ENCODE results near the gene NDUFA3.
"Not testable (repeated sequence)": the region's sequence is repeated elsewhere in the genome, so short reads cannot be mapped to it uniquely, and the experiment has no call there.

The NDUFA3 gene

DNA sequence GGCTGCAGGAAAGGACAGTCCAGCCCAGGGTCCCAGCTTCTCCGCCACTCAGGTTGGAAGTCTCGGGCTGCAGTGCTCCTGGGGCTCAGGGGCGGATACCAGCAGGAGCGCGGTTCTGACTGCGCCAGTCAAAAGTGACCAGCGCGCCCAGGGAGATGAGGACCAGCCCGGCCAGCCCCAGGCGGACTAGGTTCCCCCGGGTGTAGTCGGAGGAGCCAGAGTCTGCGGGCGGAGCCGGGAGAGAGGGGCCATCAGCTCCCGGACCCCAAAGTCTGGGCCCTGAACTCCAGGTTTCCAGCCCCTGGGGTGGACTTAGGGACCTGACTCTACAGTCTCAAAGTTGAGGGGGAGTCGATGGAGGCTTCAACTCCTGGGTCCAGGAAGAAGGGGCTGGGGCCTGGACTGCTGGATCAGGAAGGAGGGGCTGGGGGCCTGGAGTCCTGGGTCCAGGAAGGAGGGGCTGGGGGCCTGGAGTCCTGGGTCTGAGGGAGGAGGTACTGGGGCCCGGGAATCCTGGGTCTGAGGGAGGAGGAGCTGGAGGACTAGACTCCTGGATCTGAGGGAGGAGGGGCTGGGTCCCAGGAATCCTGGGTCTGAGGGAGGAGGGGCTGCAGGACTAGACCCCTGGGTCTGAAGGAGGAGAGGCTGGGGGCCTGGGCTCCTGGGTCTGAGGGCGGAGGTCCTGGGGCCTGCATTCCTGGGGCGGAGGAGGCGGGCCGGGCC is 7.4 kb upstream of the NDUFA3 start:
- Histone ChIP-seq H3K4me3 (ENCODE audit: low read length) (peak overlapping the region; percentile 48; the same call in 1 of the 2 replicates), H3K4me1 (ENCODE audit: control insufficient read depth, insufficient read depth, low read length) (no peaks in the 10 kb centered on the region), H3K9me3 (ENCODE audit: control insufficient read depth, insufficient read depth, low read length) (no peaks in the 10 kb centered on the region), H3K36me3 (ENCODE audit: control insufficient read depth, insufficient read depth, low read length) (no peaks in the 10 kb centered on the region), H3K27me3 (ENCODE audit: control insufficient read depth, insufficient read depth, low read length) (no peaks in the 10 kb centered on the region), H3K27ac (ENCODE audit: low read length) (no peak overlapping the region)
- no CpG with 5 or more reads among the region's 22 CpGs for WGBS (ENCODE audit: insufficient coverage, insufficient read length)
- no peak for DNase-seq (ENCODE audit: low read depth, low spot score)

DNA sequence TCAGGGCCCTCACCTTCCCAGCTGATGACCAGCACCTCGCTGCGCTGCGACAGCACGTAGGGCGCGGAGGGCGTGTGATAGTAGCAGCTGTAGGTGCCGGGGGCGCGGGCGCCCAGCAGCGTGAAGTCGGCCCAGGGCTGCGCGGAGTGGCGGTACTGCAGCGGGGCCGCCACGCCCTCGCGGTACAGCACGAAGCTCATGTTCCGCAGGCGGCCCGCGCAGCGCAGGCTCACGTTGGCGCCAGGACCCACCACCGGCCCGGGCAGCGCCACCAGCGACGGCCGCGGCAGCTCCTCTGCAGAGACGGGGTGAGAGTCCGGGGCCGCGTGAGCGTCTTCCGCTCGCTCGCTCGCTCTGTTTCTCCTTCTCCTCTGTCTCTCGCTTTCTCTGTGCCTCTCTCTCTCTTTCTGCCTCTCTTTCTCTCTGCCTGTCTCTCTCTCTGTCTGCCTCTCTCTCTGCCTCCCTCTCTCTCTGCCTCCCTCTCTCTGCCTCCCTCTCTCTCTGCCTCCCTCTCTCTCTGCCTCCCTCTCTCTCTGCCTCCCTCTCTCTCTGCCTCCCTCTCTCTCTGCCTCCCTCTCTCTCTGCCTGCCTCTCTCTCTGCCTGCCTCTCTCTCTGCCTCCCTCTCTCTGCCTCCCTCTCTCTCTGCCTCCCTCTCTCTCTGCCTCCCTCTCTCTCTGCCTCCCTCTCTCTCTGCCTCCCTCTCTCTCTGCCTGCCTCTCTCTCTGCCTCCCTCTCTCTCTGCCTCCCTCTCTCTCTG is 6.6 kb upstream of the NDUFA3 start:
- H3K27me3 ChIP-seq (ENCODE audit: control insufficient read depth, insufficient read depth, low read length); H3K27ac ChIP-seq (ENCODE audit: low read length); H3K36me3 ChIP-seq (ENCODE audit: control insufficient read depth, insufficient read depth, low read length); DNase-seq (ENCODE audit: low read depth, low spot score); H3K9me3 ChIP-seq (ENCODE audit: control insufficient read depth, insufficient read depth, low read length); H3K4me1 ChIP-seq (ENCODE audit: control insufficient read depth, insufficient read depth, low read length): not testable (repeated sequence)
- WGBS (ENCODE audit: insufficient coverage, insufficient read length) = no CpG with 5 or more reads among the region's 46 CpGs
- H3K4me3 ChIP-seq (ENCODE audit: low read length) = peak overlapping the region; percentile 48; the same call in 1 of the 2 replicates

DNA sequence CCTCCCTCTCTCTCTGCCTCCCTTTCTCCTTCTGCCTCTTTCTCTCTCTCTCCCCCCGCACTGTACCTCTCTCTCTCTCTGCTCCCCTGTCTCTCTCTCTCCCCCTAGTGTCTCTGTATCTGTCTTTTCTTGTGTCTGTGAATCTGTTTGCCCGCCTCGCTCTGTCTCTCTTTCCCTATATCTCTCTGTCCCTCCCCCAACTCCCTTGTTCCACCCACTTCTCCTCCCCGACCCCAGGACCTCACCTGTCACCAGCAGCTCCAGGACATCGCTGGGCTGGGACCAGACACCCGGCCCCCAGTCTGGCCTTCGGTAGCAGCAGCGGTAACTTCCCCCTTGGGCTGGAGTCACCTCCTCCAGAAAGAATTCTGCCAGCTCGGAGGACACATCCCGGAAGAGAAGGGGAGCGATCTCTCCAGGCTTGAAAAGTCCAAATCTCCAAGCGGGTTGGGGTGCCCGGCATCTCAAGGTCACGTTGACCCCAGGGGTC is 6.0 kb upstream of the NDUFA3 start:
- DNase-seq (ENCODE audit: low read depth, low spot score) = no peak
- Histone ChIP-seq H3K4me1 (ENCODE audit: control insufficient read depth, insufficient read depth, low read length) (no peaks in the 10 kb centered on the region), H3K36me3 (ENCODE audit: control insufficient read depth, insufficient read depth, low read length) (no peaks in the 10 kb centered on the region), H3K27me3 (ENCODE audit: control insufficient read depth, insufficient read depth, low read length) (no peaks in the 10 kb centered on the region), H3K27ac (ENCODE audit: low read length) (no peak overlapping the region), H3K4me3 (ENCODE audit: low read length) (peak overlapping the region; percentile 3; the same call in 1 of the 2 replicates), H3K9me3 (ENCODE audit: control insufficient read depth, insufficient read depth, low read length) (no peaks in the 10 kb centered on the region)
- no CpG with 5 or more reads among the region's 14 CpGs for WGBS (ENCODE audit: insufficient coverage, insufficient read length)

DNA sequence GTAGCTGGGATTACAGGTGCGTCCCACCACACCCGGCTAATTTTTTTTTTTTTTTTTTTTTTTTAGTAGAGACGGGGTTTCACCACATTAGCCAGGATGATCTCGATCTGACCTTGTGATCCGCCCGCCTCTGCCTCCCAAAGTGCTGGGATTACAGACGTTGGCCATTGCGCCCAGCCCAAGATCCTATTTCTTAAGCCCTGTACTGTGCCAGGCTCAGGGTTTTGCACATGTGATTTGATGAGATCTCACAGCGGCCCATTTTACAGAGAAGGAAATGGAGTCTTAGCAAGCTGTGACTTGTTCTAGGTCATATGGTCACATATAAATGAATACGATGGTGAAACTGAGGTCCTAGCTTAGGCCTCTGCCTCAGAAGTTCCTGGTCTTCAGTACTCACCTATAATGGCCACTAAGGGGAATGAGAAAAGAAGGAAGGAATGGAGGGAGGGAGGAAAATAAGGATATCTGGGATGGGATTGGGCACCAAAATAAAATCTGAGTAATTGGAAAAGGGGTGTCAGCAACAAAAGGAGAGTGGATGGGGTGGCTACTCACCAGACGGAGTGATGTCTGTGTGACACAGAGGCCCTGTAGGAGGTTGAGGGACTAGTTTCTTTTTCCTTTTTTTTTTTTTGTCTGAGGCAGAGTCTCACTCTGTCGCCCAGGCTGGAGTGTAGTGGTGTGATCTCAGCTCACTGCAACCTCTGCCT is 3.3 kb upstream of the NDUFA3 start:
- H3K4me3 ChIP-seq (ENCODE audit: low read length) = no peak overlapping the region
- DNase-seq (ENCODE audit: low read depth, low spot score) = no peak
- no peaks in the 10 kb centered on the region for H3K4me1 ChIP-seq (ENCODE audit: control insufficient read depth, insufficient read depth, low read length)
- H3K27ac ChIP-seq (ENCODE audit: low read length) = no peak overlapping the region
- H3K27me3 ChIP-seq (ENCODE audit: control insufficient read depth, insufficient read depth, low read length) = no peaks in the 10 kb centered on the region
- no peaks in the 10 kb centered on the region for H3K36me3 ChIP-seq (ENCODE audit: control insufficient read depth, insufficient read depth, low read length)
- no peaks in the 10 kb centered on the region for H3K9me3 ChIP-seq (ENCODE audit: control insufficient read depth, insufficient read depth, low read length)
- WGBS (ENCODE audit: insufficient coverage, insufficient read length) = no CpG with 5 or more reads among the region's 12 CpGs

DNA sequence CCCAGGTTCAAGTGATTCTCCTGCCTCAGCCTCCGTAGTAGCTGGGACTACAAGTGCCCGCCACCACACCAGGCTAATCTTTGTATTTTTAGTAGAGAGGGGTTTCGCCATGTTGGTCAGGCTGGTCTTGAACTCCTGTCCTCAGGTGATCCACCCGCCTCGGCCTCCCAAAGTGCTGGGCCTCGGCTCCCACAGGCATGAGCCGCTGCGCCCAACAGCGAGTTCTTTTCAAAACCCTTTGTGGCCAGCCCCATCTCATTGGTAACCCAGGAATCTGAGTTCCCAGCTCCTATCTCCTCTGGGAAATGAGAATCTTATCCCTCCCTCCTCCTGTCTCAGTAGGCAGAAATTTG is 2.8 kb upstream of the NDUFA3 start:
- not testable (repeated sequence) for H3K9me3 ChIP-seq (ENCODE audit: control insufficient read depth, insufficient read depth, low read length); H3K36me3 ChIP-seq (ENCODE audit: control insufficient read depth, insufficient read depth, low read length); H3K4me1 ChIP-seq (ENCODE audit: control insufficient read depth, insufficient read depth, low read length); H3K27me3 ChIP-seq (ENCODE audit: control insufficient read depth, insufficient read depth, low read length); DNase-seq (ENCODE audit: low read depth, low spot score); H3K4me3 ChIP-seq (ENCODE audit: low read length); H3K27ac ChIP-seq (ENCODE audit: low read length)
- WGBS (ENCODE audit: insufficient coverage, insufficient read length) = no CpG with 5 or more reads among the region's 9 CpGs

DNA sequence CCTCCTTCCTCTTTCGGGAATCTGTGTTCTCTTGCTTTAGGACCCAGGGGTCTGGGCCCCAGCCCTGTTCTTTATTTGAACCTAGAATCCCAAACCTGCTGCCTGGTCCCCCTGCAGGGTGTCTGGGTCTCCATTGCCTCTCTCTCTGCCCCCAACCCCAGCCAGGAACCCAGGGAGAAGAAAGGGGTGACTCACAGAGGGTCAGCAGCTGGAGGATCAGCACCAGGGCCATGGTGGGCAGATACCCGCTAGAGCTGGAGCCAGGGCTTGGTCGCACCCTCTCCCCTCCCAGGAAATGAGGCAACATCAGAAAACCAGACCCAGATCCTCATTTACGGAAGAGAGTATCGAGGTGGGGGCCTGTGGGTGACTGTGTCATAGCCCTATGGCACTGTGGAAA is 2.1 kb upstream of the NDUFA3 start, which contains the start of gene OSCAR:
Gene OSCAR, minus strand, starts transcription at position 243 of the 400 bp plus-strand sequence. Its CDS starts 11 bp downstream, at position 232.
- WGBS (ENCODE audit: insufficient coverage, insufficient read length) = no CpG with 5 or more reads among the region's 5 CpGs

DNA sequence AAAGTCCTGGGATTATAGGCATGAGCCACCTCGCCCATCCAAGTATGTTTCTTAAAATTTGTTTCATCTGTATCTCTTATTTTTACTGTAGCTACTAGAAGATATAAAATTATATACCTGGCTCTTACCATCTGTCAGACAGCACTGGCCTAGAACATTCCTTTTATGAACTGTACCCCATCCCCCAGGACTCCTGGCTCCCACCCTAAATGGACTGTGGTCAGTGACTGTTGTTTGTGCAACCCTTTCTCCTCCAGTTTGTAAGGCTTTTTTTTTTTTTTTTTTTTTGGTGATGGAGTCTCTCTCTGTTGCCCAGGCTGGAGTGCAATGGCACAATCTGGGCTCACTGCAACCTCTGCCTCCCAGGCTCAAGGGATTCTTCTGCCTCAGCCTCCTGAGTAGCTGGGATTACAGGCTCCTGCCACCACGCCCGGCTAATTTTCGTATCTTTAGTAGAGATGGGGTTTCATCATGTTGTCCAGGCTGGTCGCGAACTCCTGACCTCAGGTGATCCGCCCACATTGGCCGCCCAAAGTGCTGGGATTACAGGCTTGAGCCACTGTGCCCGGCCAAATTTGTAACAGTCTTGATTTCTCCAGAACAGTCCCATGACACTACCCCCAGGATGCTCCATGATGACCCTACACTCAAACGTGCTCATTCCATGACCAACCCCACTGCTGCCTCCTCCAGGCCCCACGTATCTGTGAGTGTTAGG is 2.5 kb downstream of the NDUFA3 start:
- H3K4me3 ChIP-seq (ENCODE audit: low read length) = no peak overlapping the region
- no peaks in the 10 kb centered on the region for H3K27me3 ChIP-seq (ENCODE audit: control insufficient read depth, insufficient read depth, low read length)
- no peak overlapping the region for H3K27ac ChIP-seq (ENCODE audit: low read length)
- H3K9me3 ChIP-seq (ENCODE audit: control insufficient read depth, insufficient read depth, low read length) = no peaks in the 10 kb centered on the region
- peaks cover 24% of the 10 kb centered on the region for H3K36me3 ChIP-seq (ENCODE audit: control insufficient read depth, insufficient read depth, low read length)
- DNase-seq (ENCODE audit: low read depth, low spot score) = no peak
- no CpG with 5 or more reads among the region's 11 CpGs for WGBS (ENCODE audit: insufficient coverage, insufficient read length)
- H3K4me1 ChIP-seq (ENCODE audit: control insufficient read depth, insufficient read depth, low read length) = no peaks in the 10 kb centered on the region

More for the DNA sequence above, 2.1 kb upstream of the NDUFA3 start, which contains the start of gene OSCAR:
- Histone ChIP-seq H3K27me3 (ENCODE audit: control insufficient read depth, insufficient read depth, low read length) (no peaks in the 10 kb centered on the region), H3K27ac (ENCODE audit: low read length) (no peak within 1 kb of the TSS), H3K9me3 (ENCODE audit: control insufficient read depth, insufficient read depth, low read length) (no peaks in the 10 kb centered on the region), H3K4me3 (ENCODE audit: low read length) (no peak within 1 kb of the TSS), H3K4me1 (ENCODE audit: control insufficient read depth, insufficient read depth, low read length) (no peaks in the 10 kb centered on the region), H3K36me3 (ENCODE audit: control insufficient read depth, insufficient read depth, low read length) (no peaks in the 10 kb centered on the region)
- no peak for DNase-seq (ENCODE audit: low read depth, low spot score)

DNA sequence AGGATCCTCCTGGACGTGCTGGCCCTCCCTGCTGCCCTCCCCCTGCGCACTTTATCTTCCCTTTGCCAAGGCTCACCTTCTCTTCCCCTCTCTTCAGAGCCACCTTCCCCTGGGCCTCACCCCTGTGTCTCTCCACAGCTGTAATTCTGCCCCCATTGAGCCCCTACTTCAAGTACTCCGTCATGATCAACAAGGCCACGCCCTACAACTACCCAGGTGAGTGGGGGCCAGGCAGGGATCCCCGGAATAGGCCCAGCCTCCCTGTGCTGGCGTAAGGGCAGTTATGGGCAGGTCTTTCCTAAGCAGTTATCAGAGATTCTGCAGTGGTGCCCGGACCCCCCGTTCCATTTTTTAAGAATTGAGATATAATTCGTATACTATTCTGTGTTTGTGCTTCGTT is 3.1 kb downstream of the NDUFA3 start:
- Histone ChIP-seq H3K4me3 (ENCODE audit: low read length) (no peak overlapping the region), H3K27ac (ENCODE audit: low read length) (no peak overlapping the region), H3K9me3 (ENCODE audit: control insufficient read depth, insufficient read depth, low read length) (no peaks in the 10 kb centered on the region), H3K36me3 (ENCODE audit: control insufficient read depth, insufficient read depth, low read length) (peaks cover 28% of the 10 kb centered on the region), H3K27me3 (ENCODE audit: control insufficient read depth, insufficient read depth, low read length) (no peaks in the 10 kb centered on the region), H3K4me1 (ENCODE audit: control insufficient read depth, insufficient read depth, low read length) (no peaks in the 10 kb centered on the region)
- WGBS (ENCODE audit: insufficient coverage, insufficient read length) = no CpG with 5 or more reads among the region's 10 CpGs
- no peak for DNase-seq (ENCODE audit: low read depth, low spot score)

DNA sequence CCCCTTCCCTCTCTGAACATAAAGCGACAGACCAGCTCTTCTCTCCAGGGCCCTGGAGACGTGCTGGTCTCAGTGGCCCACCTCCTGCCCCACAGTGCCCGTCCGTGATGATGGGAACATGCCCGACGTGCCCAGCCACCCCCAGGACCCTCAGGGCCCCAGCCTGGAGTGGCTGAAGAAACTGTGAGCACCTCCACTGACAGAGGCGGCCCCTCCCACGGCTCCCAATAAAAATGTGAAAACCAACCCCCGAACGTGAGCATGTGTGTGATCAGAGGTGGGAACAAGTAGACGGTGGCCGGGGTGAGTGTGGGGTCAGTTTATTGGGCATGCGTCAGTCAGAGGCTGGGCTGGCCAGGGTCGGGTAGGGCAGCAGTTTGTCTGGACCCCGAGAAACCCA is 4.1 kb downstream of the NDUFA3 start:
- Histone ChIP-seq H3K36me3 (ENCODE audit: control insufficient read depth, insufficient read depth, low read length) (peaks cover 30% of the 10 kb centered on the region), H3K9me3 (ENCODE audit: control insufficient read depth, insufficient read depth, low read length) (no peaks in the 10 kb centered on the region), H3K4me1 (ENCODE audit: control insufficient read depth, insufficient read depth, low read length) (no peaks in the 10 kb centered on the region), H3K27ac (ENCODE audit: low read length) (no peak overlapping the region), H3K27me3 (ENCODE audit: control insufficient read depth, insufficient read depth, low read length) (no peaks in the 10 kb centered on the region), H3K4me3 (ENCODE audit: low read length) (no peak overlapping the region)
- WGBS (ENCODE audit: insufficient coverage, insufficient read length) = no CpG with 5 or more reads among the region's 15 CpGs
- DNase-seq (ENCODE audit: low read depth, low spot score) = no peak
